ENCODE data around the gene ZNF211.

GRCh38 chr19:57687363-57688010 lies 54.5 kb downstream of the ZNF211 start:
- TF ChIP-seq CTCF (optimal IDR thresholded peaks at IDR 0.05 in 1 of 3, IDR thresholded peaks at IDR 0.05 in 1 of 3, conservative IDR thresholded peaks at IDR 0.05 in 1 of 3; ENCODE audit: extremely low read depth in 1 of 3, insufficient read depth in 2 of 3, low read length in 3 of 3) (no peak), EZH2 (IDR thresholded peaks at IDR 0.05; ENCODE audit: low read length) (no peak)
